Glutamatergic neuron (in vitro differentiated cells): ENCODE measurements around the gene CERS2. TPM values are rescaled to one million over a fixed set of nuclear protein-coding genes. Genes with fewer than 3 reads are reported as not detected.

Experiments
- DNase-seq: peaks from one replicate; pipeline ENCODE4 v3.0.0; 2022
- H3K27ac Mint-ChIP-seq: one replicate; pipeline ENCODE4 v1.8.0; 2020; ENCODE audit warnings: mild to moderate bottlenecking, mixed read lengths, inconsistent platforms; ENCODE audit not compliant: unreplicated experiment
- H3K27me3 Mint-ChIP-seq: one replicate; pipeline ENCODE4 v1.8.0; 2020; ENCODE audit warnings: mild to moderate bottlenecking, moderate library complexity, mixed read lengths, inconsistent platforms; ENCODE audit not compliant: unreplicated experiment
- H3K36me3 Mint-ChIP-seq: one replicate; pipeline ENCODE4 v1.8.0; 2020; ENCODE audit warnings: mild to moderate bottlenecking, mixed read lengths, inconsistent platforms; ENCODE audit not compliant: unreplicated experiment
- H3K4me1 Mint-ChIP-seq: one replicate; pipeline ENCODE4 v1.8.0; 2020; ENCODE audit warnings: mild to moderate bottlenecking, low read depth, mixed read lengths, inconsistent platforms; ENCODE audit not compliant: unreplicated experiment
- H3K4me3 Mint-ChIP-seq: one replicate; pipeline ENCODE4 v1.8.0; 2020; ENCODE audit warnings: mild to moderate bottlenecking, mixed read lengths, inconsistent platforms; ENCODE audit not compliant: unreplicated experiment
- H3K9me3 Mint-ChIP-seq: one replicate; pipeline ENCODE4 v1.8.0; 2020; ENCODE audit warnings: mild to moderate bottlenecking, moderate library complexity, mixed read lengths, inconsistent platforms; ENCODE audit not compliant: unreplicated experiment
- total RNA-seq: library from RNA; stranded (reverse); fragmentation: NEBNext Ultra II Directional; extraction: Animal tissue kit (Norgen Biotek cat#: 25700); gene quantifications from one replicate; pipeline ENCODE4 v1.2.1, GENCODE V29; 2021; ENCODE audit not compliant: unreplicated experiment
- TF ChIP-seq, protein P1 (sequence below): fragments of 200-600 bp; sonication (generic); IDR thresholded peaks from one replicate; pipeline ENCODE4 v1.5.0; 2021; ENCODE audit not compliant: partially characterized antibody, unreplicated experiment

The CERS2 gene
- total RNA-seq, 1 donor from 2014 or later, result 94.2 TPM

DNA sequence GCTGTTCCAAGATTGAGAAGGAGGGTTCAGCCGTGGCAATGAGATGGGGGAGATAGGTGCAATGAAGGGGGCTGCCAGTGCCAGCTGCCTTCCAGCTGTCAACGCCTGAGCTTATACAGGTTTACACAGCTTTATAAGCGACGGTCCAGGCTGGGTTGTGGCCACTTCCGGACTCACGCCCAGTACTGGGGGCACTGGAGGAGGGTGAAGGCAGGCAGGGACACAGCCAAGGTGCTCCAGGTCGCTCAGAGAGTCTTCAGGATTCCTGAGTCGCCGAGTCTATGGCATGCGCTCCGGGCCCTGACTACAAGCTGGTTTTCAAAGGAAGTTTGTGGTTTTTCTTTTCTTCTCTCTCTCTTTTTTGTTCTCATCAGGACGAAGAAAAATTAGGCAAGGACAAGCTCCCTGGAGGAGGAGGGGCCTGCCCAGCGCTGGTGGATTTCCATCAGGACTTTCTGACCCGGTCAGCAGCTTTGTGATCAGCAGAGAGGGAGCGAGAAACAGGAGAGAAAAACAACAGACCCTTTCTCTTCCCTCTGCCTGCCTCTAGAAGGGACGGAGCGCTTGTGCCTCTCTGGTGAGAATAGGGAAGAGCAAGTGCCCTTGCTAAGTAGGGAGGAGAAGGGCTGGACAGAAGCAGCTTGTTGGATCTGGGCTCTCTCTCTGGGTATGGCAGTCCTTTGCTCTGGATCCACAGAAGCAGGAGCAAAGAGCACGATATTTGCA is 31.9 kb upstream of the CERS2 start, which contains the start of gene MINDY1:
MINDY1 (minus strand) TSS at position 576 of the 726 bp plus-strand sequence. CDS start 4,285 bp downstream, outside the sequence.
- H3K36me3 Mint-ChIP-seq, result peaks cover 5% of the 10 kb centered on the region

DNA sequence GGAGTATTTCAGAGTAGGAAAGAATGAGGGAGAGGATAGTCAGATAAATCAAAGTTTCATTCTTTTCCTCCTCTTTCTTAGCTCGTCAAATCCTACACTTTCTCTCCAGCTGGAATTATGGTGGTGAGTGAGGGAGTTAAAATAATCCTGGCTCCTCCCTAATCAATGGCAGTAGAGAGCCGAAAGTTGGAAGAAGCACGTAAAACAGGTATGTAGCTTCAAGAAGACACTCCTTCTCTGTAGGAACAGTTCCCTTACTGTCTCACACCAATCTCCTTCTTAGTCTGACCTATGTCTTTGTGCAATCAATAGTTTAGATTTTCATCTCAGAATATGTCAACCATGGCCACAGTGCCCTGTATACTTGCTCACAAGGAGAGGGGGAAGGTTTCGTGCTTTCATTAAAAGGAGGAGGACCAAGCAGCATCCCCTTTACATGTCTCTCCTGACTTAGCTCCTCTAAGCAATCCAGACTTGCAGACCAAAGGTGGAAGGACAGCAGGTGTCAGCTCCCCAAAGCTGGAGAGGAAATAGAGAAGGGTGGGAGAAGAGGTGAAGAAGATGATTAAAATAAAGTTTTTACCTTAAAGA is 31.2 kb upstream of the CERS2 start:
- Mint-ChIP-seq H3K4me1 (peaks cover 32% of the 10 kb centered on the region), H3K27me3 (peaks cover 10% of the 10 kb centered on the region), H3K9me3 (peaks cover 9% of the 10 kb centered on the region), H3K36me3 (peaks cover 5% of the 10 kb centered on the region), H3K27ac (peak overlapping the region; percentile 99), H3K4me3 (peak overlapping the region; percentile 99)
- DNase-seq, result no peak
- TF ChIP-seq, protein P1, sequence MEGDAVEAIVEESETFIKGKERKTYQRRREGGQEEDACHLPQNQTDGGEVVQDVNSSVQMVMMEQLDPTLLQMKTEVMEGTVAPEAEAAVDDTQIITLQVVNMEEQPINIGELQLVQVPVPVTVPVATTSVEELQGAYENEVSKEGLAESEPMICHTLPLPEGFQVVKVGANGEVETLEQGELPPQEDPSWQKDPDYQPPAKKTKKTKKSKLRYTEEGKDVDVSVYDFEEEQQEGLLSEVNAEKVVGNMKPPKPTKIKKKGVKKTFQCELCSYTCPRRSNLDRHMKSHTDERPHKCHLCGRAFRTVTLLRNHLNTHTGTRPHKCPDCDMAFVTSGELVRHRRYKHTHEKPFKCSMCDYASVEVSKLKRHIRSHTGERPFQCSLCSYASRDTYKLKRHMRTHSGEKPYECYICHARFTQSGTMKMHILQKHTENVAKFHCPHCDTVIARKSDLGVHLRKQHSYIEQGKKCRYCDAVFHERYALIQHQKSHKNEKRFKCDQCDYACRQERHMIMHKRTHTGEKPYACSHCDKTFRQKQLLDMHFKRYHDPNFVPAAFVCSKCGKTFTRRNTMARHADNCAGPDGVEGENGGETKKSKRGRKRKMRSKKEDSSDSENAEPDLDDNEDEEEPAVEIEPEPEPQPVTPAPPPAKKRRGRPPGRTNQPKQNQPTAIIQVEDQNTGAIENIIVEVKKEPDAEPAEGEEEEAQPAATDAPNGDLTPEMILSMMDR, result no peak

More for the DNA sequence above, 31.9 kb upstream of the CERS2 start, which contains the start of gene MINDY1:
- H3K27ac Mint-ChIP-seq, result peak within 1 kb of the TSS; percentile 99
- peak; percentile 64 for DNase-seq
- TF ChIP-seq, protein P1, result no peak
- peaks cover 10% of the 10 kb centered on the region for H3K27me3 Mint-ChIP-seq
- H3K4me3 Mint-ChIP-seq, result peak within 1 kb of the TSS; percentile 99
- H3K4me1 Mint-ChIP-seq, result peaks cover 32% of the 10 kb centered on the region
- peaks cover 9% of the 10 kb centered on the region for H3K9me3 Mint-ChIP-seq

DNA sequence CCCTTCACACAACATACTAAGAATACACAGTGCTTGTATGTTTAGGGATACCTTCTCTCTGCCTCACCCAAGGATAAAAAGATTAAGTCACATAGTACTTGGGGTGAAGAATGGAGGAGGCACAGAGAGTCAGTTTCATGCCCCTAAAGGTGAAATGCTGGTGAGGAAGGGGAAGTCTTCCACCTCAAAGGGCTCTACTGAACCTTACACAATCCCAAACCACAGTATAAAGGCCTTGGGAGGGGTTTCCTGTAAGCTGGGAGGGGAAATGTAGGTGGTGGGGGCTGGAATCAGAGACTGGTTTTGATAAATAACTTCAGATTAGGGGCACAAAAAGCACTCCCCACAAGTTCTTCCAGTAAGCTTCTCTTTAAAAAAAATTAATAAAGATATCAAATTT is 28.5 kb upstream of the CERS2 start:
- DNase-seq, result no peak
- peaks cover 27% of the 10 kb centered on the region for H3K4me1 Mint-ChIP-seq
- H3K9me3 Mint-ChIP-seq, result peaks cover 9% of the 10 kb centered on the region
- H3K4me3 Mint-ChIP-seq, result no peak overlapping the region
- TF ChIP-seq, protein P1, result no peak
- H3K27ac Mint-ChIP-seq, result no peak overlapping the region
- peaks cover 8% of the 10 kb centered on the region for H3K27me3 Mint-ChIP-seq
- H3K36me3 Mint-ChIP-seq, result peaks cover 5% of the 10 kb centered on the region

DNA sequence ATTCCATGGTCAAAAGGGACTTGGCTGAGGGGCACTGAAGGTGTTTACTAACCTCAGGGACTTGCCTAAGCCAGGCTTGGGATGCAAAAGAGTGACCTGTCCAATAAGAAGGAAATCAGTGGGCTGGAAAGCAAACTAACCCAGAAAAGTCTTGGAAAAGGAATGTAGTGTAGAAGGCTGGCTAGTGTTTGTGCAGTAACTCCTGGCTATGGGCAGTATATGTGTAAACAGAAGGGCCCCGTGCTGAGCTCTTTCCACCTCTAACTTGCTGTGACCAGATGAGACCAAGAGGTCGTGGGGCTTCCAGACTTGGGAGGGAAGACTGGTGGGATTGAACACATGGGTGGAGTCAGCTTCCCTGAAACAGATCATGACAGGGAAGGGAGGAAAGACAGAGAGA is 28.0 kb upstream of the CERS2 start:
- Mint-ChIP-seq H3K27me3 (peaks cover 6% of the 10 kb centered on the region), H3K36me3 (peaks cover 5% of the 10 kb centered on the region), H3K4me1 (peaks cover 23% of the 10 kb centered on the region), H3K9me3 (peaks cover 9% of the 10 kb centered on the region), H3K4me3 (peak overlapping the region; percentile 49), H3K27ac (no peak overlapping the region)
- DNase-seq, result no peak
- TF ChIP-seq, protein P1, result no peak

DNA sequence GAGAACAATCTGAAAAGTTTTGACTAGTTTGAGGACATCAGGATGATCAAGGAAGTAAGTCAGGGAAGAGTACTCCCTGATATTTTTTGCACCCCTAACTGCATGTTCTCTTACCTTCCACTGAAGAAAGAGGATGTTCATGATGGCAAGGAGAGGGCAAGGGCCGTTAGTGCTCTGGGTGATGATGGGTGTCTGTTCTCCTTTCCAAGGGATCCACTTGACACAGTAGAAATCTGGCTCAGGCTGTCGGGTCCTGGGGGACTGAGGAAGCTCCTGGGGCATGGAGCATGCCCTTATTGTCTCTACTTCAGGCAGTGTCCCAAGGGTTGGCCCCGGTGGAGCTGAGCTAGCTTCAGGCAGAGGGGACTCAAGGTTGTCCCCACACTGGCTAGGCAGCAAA is 27.4 kb upstream of the CERS2 start:
- Mint-ChIP-seq H3K36me3 (peaks cover 5% of the 10 kb centered on the region), H3K4me1 (peaks cover 18% of the 10 kb centered on the region), H3K27me3 (peaks cover 6% of the 10 kb centered on the region), H3K27ac (no peak overlapping the region), H3K4me3 (no peak overlapping the region), H3K9me3 (peaks cover 5% of the 10 kb centered on the region)
- TF ChIP-seq, protein P1, result no peak
- no peak for DNase-seq
